ENCODE results near the gene MCC.

Gene MCC

GRCh38 chr5:113358696-113359095 lies 129.6 kb downstream of the MCC start:
- no peak for DNase-seq

- peak; percentile 43 for DNase-seq
Measured at GRCh38 chr5:113357696-113358476, 130.4 kb downstream of the MCC start.

- no peak for DNase-seq
Measured at GRCh38 chr5:113356487-113356886, 131.8 kb downstream of the MCC start.

DNA sequence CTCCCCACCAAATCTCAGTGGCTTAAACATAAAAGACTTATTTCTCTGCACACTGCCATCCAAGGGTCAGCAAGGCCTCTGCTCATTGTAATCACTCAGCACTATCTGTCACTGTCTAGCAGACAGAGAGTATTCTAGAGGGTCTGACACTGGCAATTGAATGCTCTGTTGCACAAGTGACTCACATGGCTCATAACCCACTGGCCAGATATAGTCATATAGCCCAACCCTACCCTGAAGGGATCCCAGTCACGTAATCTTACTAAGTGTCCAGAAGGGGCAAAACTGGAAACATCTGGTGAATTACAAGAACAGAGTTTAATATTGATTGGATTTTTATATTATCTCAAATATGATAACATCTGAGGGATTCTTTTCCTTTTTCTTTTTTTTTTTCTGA lies 134.2 kb downstream of the MCC start:
- no peak for DNase-seq

DNA sequence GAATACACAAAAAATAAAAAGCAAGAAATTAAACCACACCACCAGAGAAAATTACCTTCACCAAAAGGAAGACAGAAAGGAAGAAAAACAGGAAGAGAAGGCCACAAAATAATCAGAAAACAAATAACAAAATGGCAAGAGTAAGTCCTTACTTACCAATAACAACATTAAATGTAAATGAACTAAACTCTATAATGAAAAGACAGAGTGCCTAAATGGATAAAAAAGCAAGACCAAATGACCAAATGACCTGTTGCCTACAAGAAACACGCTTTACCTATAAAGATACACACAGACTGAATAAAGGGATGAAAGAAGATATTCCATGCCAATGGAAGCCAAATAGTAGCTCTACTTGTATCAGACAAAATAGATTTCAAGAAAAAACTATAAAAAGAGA lies 140.7 kb downstream of the MCC start:
- no peak for DNase-seq

- DNase-seq = no peak
Measured at GRCh38 chr5:113344973-113345940, 143.0 kb downstream of the MCC start.

DNA sequence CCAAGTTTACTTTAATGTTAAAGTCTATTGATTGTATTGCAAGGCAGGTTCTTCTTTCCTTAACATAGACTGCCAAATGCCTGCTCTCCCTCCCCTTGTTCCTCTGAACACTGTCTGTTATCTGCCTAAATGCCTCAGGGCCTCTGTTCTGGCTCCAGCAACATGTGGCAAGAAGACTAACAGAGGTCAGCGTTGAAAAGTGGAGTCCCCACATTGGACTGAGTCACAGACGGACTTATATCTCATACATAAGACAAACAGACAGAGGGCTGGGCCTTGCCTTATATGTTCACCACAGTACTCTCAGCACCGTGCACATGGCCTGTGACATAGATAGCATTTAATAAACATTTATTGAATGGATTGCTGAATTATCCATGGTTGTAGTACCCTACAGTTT lies 144.9 kb downstream of the MCC start:
- no peak for DNase-seq

DNA sequence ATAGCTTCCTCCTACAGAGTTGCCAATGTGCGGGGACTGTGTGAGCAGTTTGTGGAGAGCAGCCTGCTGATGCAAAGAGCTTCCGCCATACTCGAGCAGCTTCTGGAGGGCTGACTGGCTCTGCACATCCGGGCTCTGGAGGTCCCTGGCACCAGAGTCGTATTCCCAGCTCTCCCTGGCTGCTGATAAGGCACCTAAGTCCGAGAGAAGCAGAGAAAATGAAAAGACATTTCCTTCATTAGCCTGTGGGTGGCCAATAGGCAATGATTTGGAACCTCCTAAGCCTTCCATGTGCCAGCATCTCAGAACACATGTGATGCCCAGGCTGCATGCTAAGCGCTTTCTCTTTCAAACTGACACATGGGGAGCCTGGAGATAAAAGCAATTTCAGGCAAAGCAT lies 147.7 kb downstream of the MCC start:
- DNase-seq = no peak

GRCh38 chr5:113338628-113339027 lies 149.6 kb downstream of the MCC start:
- no peak for DNase-seq

- no peak for DNase-seq
Measured at GRCh38 chr5:113337515-113338415, 150.5 kb downstream of the MCC start.

DNA sequence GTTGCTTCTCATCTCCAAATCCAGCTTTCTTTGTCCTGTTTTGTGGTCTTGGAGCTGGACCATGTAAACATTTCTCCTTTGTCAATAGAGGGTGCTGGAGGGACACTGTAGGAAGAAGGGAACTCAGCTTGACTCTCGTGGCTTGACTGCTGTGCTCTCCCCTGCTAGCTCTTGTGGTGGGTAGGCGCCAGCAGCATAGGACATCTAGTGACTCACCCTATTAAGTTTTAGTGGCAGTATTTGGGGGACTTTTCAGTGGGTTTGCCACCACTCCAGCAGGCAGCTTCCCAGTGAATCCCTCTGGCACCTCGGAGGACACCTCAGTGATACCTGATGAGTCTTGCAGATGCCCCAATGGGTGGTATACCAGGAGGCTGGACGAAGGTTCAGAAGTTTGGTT lies 151.3 kb downstream of the MCC start:
- peak; percentile 45 for DNase-seq

DNA sequence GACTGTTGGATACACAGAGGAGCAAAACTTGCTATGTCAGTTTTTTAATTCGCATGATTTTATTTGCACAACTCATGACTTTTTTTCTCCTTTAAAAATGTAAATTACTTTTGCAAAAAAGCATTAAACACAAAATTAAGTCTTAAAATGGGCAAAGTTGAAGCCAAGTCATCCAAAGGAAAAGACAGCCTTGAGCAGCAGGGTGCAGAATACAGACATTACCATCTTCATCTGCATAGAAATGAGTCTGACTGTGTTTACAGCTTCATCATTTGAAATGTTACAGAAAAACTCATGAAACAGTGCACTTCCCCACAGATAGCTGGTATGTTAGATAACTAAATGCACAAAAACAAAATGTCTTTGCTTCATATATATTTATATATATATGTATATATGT lies 154.8 kb downstream of the MCC start:
- DNase-seq = no peak

- no peak for DNase-seq
Measured at GRCh38 chr5:113331209-113331551, 157.1 kb downstream of the MCC start.

DNA sequence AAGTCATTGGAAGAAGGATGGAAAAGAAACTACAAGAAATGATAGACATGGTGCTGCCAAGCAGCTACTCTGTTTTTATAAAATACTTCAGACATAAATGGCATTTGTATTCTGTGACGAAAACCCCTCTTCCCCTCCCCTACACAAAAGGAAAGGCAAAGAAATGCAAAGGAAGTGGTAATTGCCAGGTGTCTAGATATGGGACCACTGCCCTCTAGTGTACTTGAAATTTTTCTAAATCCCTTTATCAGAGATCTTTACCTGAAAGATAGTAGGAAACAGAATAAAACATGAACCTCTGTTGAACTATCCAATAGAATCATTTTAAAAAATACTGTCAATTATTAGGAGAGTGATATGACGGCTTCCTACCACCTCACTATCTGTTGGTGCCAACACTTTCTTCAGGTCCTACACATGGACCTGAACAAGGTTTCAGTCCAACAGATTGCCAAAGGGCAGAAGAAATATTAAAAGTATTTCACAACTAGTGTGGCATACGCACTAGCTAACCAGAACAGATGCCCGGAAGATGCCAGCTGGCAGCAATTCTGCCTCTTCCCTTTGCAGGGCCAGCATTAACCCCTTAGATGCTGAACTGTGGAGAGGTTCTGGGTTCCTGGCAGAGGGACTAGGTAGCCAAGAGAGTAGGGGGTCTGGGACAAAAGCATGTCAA lies 157.6 kb downstream of the MCC start:
- DNase-seq = peak; percentile 0

DNA sequence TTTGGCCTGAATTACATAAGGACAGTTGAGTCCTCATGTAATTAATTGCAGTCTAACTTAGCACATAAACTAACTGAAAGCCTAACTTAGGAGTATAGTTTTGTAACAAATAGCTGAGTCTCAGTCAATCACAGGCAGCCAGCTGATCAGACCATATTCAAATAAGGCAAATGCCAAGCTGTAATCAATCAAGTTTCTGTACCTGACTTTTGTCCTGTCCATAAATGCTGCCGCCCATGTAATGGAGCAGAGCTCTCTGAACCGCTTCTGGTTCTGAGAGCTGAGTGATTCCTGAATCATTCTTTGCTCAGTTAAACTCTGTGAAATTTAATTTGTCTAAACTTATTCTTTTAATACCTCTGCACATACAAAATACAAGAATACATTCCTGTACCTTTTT lies 158.3 kb downstream of the MCC start:
- DNase-seq = no peak

DNA sequence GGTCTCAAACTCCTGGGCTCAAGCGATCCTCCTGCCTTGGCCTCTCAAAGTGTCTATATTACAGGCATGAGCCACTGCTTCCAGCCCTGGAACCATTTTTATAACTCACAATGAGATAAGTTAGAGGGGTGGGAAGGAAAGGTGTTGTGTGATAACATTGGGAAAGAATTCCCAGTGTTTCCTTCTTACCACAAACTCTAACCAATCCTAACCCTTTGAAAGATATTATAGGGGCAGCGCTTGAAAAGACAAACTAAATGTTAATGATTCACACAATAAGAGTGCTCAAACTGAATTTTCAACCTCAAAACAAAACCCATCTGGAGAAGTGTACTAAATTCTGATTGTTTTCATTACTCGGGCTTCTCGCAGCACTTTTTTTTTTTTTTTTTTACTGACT lies 163.2 kb downstream of the MCC start:
- DNase-seq = no peak

DNA sequence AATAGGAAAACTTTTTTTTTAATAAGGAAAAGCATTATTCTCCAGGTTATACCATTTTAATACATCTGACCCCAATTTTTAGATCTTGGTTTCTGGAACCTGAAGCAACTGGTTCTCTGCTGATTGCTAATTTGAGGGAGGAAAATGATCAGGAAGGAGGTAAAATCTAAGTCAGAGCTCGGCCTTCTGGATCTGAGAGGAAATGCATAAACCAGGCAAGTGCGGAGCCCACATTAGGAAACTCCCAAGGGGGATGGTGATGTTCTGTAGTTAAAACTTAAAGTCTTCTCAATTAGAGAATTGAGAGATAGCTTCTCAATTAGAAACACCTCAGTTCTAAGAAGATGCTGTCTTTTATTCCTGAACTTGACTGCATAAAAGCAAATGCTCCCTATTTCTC lies 167.0 kb downstream of the MCC start:
- DNase-seq = no peak

DNA sequence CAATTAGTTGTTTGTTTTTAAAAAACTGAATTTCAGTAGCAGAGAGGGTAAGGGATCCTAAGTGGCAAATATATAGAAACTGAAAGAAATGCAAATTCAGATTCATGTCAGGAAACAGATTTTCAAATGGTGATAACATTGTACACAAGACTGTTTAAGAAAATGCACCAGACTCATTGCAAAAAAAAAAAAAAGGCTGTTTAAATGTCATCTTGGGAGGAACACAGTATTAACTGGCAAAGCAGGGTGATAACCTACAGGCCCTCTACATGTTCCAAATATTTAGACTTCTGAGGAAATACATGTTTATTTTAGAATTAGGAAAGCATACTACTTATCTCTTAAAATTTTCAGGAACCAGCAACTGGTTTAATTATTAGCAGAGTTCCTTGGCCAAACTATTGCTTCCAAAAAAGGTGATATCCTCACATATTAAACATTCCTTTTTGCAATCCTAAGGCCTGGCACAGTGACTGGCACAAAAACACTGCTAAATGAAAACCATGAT lies 167.9 kb downstream of the MCC start:
- DNase-seq = no peak

GRCh38 chr5:113319256-113320053 lies 168.8 kb downstream of the MCC start:
- no peak for DNase-seq

- DNase-seq = no peak
Measured at GRCh38 chr5:113317636-113318035, 170.6 kb downstream of the MCC start.

DNA sequence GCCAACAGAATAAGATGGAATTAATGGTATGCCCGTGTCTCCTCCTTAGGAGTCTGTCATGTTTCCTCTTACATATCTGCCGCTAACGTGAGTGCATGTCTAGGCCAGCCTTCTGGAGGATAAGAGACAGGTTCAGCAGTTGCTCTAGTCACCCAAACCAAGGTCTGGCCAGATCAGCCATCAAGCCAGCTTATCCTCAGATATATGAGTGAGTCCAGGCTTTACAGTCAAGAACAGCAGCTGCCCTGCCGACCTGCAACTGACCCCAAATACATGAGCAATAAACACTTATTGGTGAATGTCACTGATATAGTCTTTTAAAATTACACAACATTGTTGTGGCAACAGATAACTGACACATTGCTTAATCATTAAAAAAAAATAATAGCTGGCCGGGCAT lies 177.0 kb downstream of the MCC start:
- no peak for DNase-seq
